Testis (tissue), 2 donors: Measurements from ENCODE around the gene ADSS2.
"Not testable (repeated sequence)": the region's sequence is repeated elsewhere in the genome, so short reads cannot be mapped to it uniquely, and the experiment has no call there.

Experiments
- CTCF ChIP-seq, 3 experiments: fragments of 450-650 bp in 2 of 3; fragments of 200-600 bp in 1 of 3; sonication (generic) in 1 of 3; IDR thresholded peaks; one replicate each; pipeline ENCODE4 v1.5.1; 2016 to 2019; ENCODE audit warnings: antibody characterized with exemption in 3 of 3, mild to moderate bottlenecking in 2 of 3, moderate library complexity in 1 of 3
- POLR2A ChIP-seq: fragments of 450-650 bp; IDR thresholded peaks from one replicate; pipeline ENCODE4 v1.6.1; 2017; ENCODE audit warnings: antibody characterized with exemption, mild to moderate bottlenecking, moderate library complexity

- not testable (repeated sequence) for TF ChIP-seq CTCF (IDR thresholded peaks at IDR 0.05); POLR2A
Measured at GRCh38 chr1:244499484-244499883, 47.8 kb upstream of the ADSS2 start.
